Measurements from ENCODE around the gene CDCP1.

Gene CDCP1

GRCh38 chr3:45124352-45124751 lies 21.8 kb downstream of the CDCP1 start:
- Histone ChIP-seq H3K4me1 (ENCODE audit: insufficient read depth, low read length, severe bottlenecking) (no peaks in the 10 kb centered on the region), H3K4me2 (ENCODE audit: low read length) (no peak overlapping the region), H4K20me1 (ENCODE audit: insufficient read depth, low read length) (no peaks in the 10 kb centered on the region), H3K79me2 (ENCODE audit: insufficient read depth, low read length) (no peaks in the 10 kb centered on the region), H3K4me3 (ENCODE audit: low read depth, low read length, poor library complexity, severe bottlenecking) (no peak overlapping the region), H2AFZ (ENCODE audit: low read length) (no peak overlapping the region), H3K36me3 (ENCODE audit: insufficient read depth, low read length) (no peaks in the 10 kb centered on the region), H3K27me3 (ENCODE audit: insufficient read depth, low read length) (0 out of 2 replicates have a peak, but pooled peaks cover 4% of the 10 kb centered on the region), H3K27ac (ENCODE audit: low read depth, low read length, poor library complexity, severe bottlenecking) (no peak overlapping the region), H3F3A (ENCODE audit: insufficient read depth, low read length) (no peaks in the 10 kb centered on the region), H3K9me3 (ENCODE audit: low read length) (no peaks in the 10 kb centered on the region), H3K9ac (ENCODE audit: low read length) (no peak overlapping the region), H3K9me2 (ENCODE audit: low read depth, low read length) (no peaks in the 10 kb centered on the region)
- TF ChIP-seq EZH2 (IDR thresholded peaks at IDR 0.05; ENCODE audit: borderline replicate concordance, low read length): no peak
- no peak for TF ChIP-seq CTCF (IDR thresholded peaks at IDR 0.05; ENCODE audit: low read length)

GRCh38 chr3:45123581-45124269 lies 22.5 kb downstream of the CDCP1 start:
- Histone ChIP-seq H2AFZ (ENCODE audit: low read length) (no peak overlapping the region), H3K27me3 (ENCODE audit: insufficient read depth, low read length) (0 out of 2 replicates have a peak, but pooled peaks cover 4% of the 10 kb centered on the region), H3K4me3 (ENCODE audit: low read depth, low read length, poor library complexity, severe bottlenecking) (no peak overlapping the region), H3K27ac (ENCODE audit: low read depth, low read length, poor library complexity, severe bottlenecking) (no peak overlapping the region), H3F3A (ENCODE audit: insufficient read depth, low read length) (no peaks in the 10 kb centered on the region), H3K36me3 (ENCODE audit: insufficient read depth, low read length) (no peaks in the 10 kb centered on the region), H3K9me2 (ENCODE audit: low read depth, low read length) (no peaks in the 10 kb centered on the region), H3K4me1 (ENCODE audit: insufficient read depth, low read length, severe bottlenecking) (no peaks in the 10 kb centered on the region), H3K4me2 (ENCODE audit: low read length) (no peak overlapping the region), H3K79me2 (ENCODE audit: insufficient read depth, low read length) (no peaks in the 10 kb centered on the region), H3K9me3 (ENCODE audit: low read length) (no peaks in the 10 kb centered on the region), H3K9ac (ENCODE audit: low read length) (no peak overlapping the region), H4K20me1 (ENCODE audit: insufficient read depth, low read length) (no peaks in the 10 kb centered on the region)
- TF ChIP-seq CTCF (IDR thresholded peaks at IDR 0.05; ENCODE audit: low read length) (no peak), EZH2 (IDR thresholded peaks at IDR 0.05; ENCODE audit: borderline replicate concordance, low read length) (no peak)

- no peaks in the 10 kb centered on the region for H3K79me2 ChIP-seq (ENCODE audit: insufficient read depth, low read length)
- H4K20me1 ChIP-seq (ENCODE audit: insufficient read depth, low read length): no peaks in the 10 kb centered on the region
- no peak overlapping the region for H3K4me3 ChIP-seq (ENCODE audit: low read depth, low read length, poor library complexity, severe bottlenecking)
- H3K9me2 ChIP-seq (ENCODE audit: low read depth, low read length): no peaks in the 10 kb centered on the region
- no peak overlapping the region for H2AFZ ChIP-seq (ENCODE audit: low read length)
- H3K4me2 ChIP-seq (ENCODE audit: low read length): no peak overlapping the region
- H3K27me3 ChIP-seq (ENCODE audit: insufficient read depth, low read length): 0 out of 2 replicates have a peak, but pooled peaks cover 7% of the 10 kb centered on the region
- TF ChIP-seq CTCF (IDR thresholded peaks at IDR 0.05; ENCODE audit: low read length): no peak
- no peak for TF ChIP-seq EZH2 (IDR thresholded peaks at IDR 0.05; ENCODE audit: borderline replicate concordance, low read length)
- H3F3A ChIP-seq (ENCODE audit: insufficient read depth, low read length): no peaks in the 10 kb centered on the region
- H3K9me3 ChIP-seq (ENCODE audit: low read length): no peaks in the 10 kb centered on the region
- no peak overlapping the region for H3K9ac ChIP-seq (ENCODE audit: low read length)
- no peaks in the 10 kb centered on the region for H3K4me1 ChIP-seq (ENCODE audit: insufficient read depth, low read length, severe bottlenecking)
- no peaks in the 10 kb centered on the region for H3K36me3 ChIP-seq (ENCODE audit: insufficient read depth, low read length)
- no peak overlapping the region for H3K27ac ChIP-seq (ENCODE audit: low read depth, low read length, poor library complexity, severe bottlenecking)
Measured at GRCh38 chr3:45123030-45123429, 23.1 kb downstream of the CDCP1 start.
